HepG2 (cell line): Measurements from ENCODE around the gene PPP1R13B. TPM values are rescaled to one million over a fixed set of nuclear protein-coding genes. Genes with fewer than 3 reads are reported as not detected.
A peak's percentile ranks its signal among the peaks of the same experiment; 100 is the strongest.

Source experiments
- AGO2 ChIP-seq: fragments of 200-400 bp; formaldehyde crosslinking; optimal IDR thresholded peaks from 2 replicates; pipeline ENCODE3; 2017; ENCODE audit warnings: mild to moderate bottlenecking, low read depth, low read length, moderate library complexity
- AHDC1 ChIP-seq: sonication (generic); formaldehyde crosslinking; IDR thresholded peaks from 2 replicates; pipeline ENCODE4 v1.5.1; 2020; ENCODE audit warnings: mild to moderate bottlenecking, missing genetic modification reagents, borderline replicate concordance
- ZNF713 ChIP-seq: sonication (generic); formaldehyde crosslinking; IDR thresholded peaks from 2 replicates; pipeline ENCODE4 v1.4.0; 2020; ENCODE audit warnings: mild to moderate bottlenecking, missing genetic modification reagents
- polyA plus RNA-seq, 8 experiments: library from polyadenylated mRNA; depleted of rRNA in 3 of 8; stranded (reverse) in 7 of 8; unstranded in 1 of 8; fragments of >200 nt; fragmentation: Illumina TruSeq in 4 of 8; extraction: Trizol in 4 of 8; gene quantifications; 2 replicates each; pipeline versions ENCODE4 v1.2.1 to v1.2.3, GENCODE V29; 2011 to 2016; ENCODE audit warnings: low read depth in 4 of 8, missing spikeins in 1 of 8, mixed read lengths in 1 of 8; ENCODE audit not compliant: insufficient read depth in 1 of 8
- total RNA-seq, 5 experiments: library from RNA; depleted of rRNA; stranded (reverse); fragments of >200 nt; fragmentation: Illumina TruSeq; extraction: Trizol; gene quantifications; 2 replicates each; pipeline ENCODE4 v1.2.3, GENCODE V29; 2016; ENCODE audit warnings: low read depth in 1 of 5
- TF ChIP-seq, protein P1 (sequence below): sonication (generic); formaldehyde crosslinking; IDR thresholded peaks from 2 replicates; pipeline ENCODE4 v1.9.0; 2022; ENCODE audit warnings: missing genetic modification reagents, mild to moderate bottlenecking, borderline replicate concordance

Gene PPP1R13B
- total and polyA plus RNA-seq, 2 of the 13 experiments (the other 11 are each of a cell fraction or from before 2014, with no cell fraction given) = 4.6 to 9.4 TPM

DNA sequence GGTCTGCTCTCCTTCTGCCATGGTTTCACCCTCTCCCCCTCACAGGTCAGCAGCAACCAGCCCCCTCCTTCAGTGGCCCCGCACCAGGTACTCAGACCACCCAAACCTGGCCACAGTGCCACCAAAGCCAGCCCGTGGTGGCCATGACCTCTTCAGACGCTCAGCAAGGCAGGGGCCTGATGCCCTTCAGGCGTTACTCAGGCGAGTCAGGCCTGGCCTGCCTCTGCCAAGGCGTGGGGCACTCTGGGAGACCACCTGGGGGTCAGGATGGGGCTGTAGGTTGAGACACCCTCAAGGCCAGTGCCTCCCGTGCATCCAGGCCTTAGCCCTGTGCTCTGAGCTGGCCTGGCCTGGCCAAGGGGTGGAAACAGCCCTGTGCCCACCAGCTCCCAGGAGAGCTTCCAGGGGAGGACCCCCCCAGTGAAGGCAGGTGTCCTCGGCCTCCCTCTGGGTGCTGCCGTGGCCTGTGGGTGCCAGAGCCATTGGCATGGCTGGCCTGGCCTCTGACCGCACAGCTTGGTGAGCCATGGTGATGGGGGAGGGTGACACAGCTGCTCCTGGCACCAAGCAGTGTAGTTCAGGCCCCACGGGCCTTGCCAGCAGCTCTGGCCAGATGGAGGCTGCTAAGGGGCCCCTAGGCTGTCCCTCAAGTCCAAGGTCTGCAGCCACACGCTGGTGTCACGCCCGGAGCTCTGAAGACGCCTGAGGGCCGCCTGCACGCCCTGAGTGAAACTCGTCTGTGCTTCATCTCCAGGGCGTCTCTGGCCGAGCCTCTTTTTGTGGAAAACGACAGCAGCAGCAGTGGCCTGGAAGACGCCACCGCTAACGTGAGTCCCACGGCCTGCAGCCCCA is 147.2 kb downstream of the PPP1R13B start (continued):
- TF ChIP-seq AHDC1 (CRISPR knock-in tag) (no peak), ZNF713 (no peak), AGO2 (peak; percentile 74)
- TF ChIP-seq, protein P1, sequence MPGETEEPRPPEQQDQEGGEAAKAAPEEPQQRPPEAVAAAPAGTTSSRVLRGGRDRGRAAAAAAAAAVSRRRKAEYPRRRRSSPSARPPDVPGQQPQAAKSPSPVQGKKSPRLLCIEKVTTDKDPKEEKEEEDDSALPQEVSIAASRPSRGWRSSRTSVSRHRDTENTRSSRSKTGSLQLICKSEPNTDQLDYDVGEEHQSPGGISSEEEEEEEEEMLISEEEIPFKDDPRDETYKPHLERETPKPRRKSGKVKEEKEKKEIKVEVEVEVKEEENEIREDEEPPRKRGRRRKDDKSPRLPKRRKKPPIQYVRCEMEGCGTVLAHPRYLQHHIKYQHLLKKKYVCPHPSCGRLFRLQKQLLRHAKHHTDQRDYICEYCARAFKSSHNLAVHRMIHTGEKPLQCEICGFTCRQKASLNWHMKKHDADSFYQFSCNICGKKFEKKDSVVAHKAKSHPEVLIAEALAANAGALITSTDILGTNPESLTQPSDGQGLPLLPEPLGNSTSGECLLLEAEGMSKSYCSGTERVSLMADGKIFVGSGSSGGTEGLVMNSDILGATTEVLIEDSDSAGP (CRISPR knock-in tag) = peak; percentile 26; the same call in 1 of the 2 replicates
